HepG2 (cell line): Measurements from ENCODE around the gene SLC17A8. TPM values are rescaled to one million over a fixed set of nuclear protein-coding genes. Genes with fewer than 3 reads are reported as not detected.

Experiments used
- GTF2F1 ChIP-seq: fragments of 150-350 bp; IDR thresholded peaks from 2 replicates; pipeline ENCODE4 v1.6.1; 2014; ENCODE audit warnings: low read length
- KLF15 ChIP-seq: sonication (generic); formaldehyde crosslinking; IDR thresholded peaks from 2 replicates; pipeline ENCODE4 v1.8.1; 2023; ENCODE audit warnings: borderline replicate concordance, mild to moderate bottlenecking, inconsistent platforms, missing genetic modification reagents, mixed read lengths
- RFX5 ChIP-seq: IDR thresholded peaks from 2 replicates; pipeline ENCODE4 v1.6.1; 2011; ENCODE audit warnings: low read depth, low read length, improper control_type of control experiment
- ZNF383 ChIP-seq: sonication (generic); formaldehyde crosslinking; IDR thresholded peaks from 2 replicates; pipeline ENCODE4 v1.4.0; 2020; ENCODE audit warnings: missing genetic modification reagents, mild to moderate bottlenecking, borderline replicate concordance
- ZNF616 ChIP-seq: sonication (generic); formaldehyde crosslinking; IDR thresholded peaks from 2 replicates; pipeline ENCODE4 v1.5.0; 2020; ENCODE audit warnings: low read depth, mild to moderate bottlenecking, missing genetic modification reagents
- polyA plus RNA-seq, 8 experiments: library from polyadenylated mRNA; depleted of rRNA in 3 of 8; stranded (reverse) in 7 of 8; unstranded in 1 of 8; fragments of >200 nt; fragmentation: Illumina TruSeq in 4 of 8; extraction: Trizol in 4 of 8; gene quantifications; 2 replicates each; pipeline versions ENCODE4 v1.2.1 to v1.2.3, GENCODE V29; 2011 to 2016; ENCODE audit warnings: low read depth in 4 of 8, missing spikeins in 1 of 8, mixed read lengths in 1 of 8; ENCODE audit not compliant: insufficient read depth in 1 of 8
- total RNA-seq, 5 experiments: library from RNA; depleted of rRNA; stranded (reverse); fragments of >200 nt; fragmentation: Illumina TruSeq; extraction: Trizol; gene quantifications; 2 replicates each; pipeline ENCODE4 v1.2.3, GENCODE V29; 2016; ENCODE audit warnings: low read depth in 1 of 5
- TF ChIP-seq, protein P1 (sequence below): sonication (generic); formaldehyde crosslinking; IDR thresholded peaks from one replicate; pipeline ENCODE4 v1.5.1; 2020; ENCODE audit warnings: mild to moderate bottlenecking, missing genetic modification reagents; ENCODE audit errors: not compliant biosample characterization
- TF ChIP-seq, protein P2 (sequence below): sonication (generic); formaldehyde crosslinking; conservative IDR thresholded peaks from 2 replicates; pipeline ENCODE4 v1.4.0; 2020; ENCODE audit warnings: mild to moderate bottlenecking, missing genetic modification reagents, moderate library complexity

Gene SLC17A8
- total and polyA plus RNA-seq, 2 of the 13 experiments (the other 11 are each of a cell fraction or from before 2014, with no cell fraction given): 0.07 to 0.15 TPM

- no peak for TF ChIP-seq RFX5
- TF ChIP-seq ZNF616: no peak
- no peak for TF ChIP-seq KLF15 (CRISPR knock-in tag)
- TF ChIP-seq, protein P1, sequence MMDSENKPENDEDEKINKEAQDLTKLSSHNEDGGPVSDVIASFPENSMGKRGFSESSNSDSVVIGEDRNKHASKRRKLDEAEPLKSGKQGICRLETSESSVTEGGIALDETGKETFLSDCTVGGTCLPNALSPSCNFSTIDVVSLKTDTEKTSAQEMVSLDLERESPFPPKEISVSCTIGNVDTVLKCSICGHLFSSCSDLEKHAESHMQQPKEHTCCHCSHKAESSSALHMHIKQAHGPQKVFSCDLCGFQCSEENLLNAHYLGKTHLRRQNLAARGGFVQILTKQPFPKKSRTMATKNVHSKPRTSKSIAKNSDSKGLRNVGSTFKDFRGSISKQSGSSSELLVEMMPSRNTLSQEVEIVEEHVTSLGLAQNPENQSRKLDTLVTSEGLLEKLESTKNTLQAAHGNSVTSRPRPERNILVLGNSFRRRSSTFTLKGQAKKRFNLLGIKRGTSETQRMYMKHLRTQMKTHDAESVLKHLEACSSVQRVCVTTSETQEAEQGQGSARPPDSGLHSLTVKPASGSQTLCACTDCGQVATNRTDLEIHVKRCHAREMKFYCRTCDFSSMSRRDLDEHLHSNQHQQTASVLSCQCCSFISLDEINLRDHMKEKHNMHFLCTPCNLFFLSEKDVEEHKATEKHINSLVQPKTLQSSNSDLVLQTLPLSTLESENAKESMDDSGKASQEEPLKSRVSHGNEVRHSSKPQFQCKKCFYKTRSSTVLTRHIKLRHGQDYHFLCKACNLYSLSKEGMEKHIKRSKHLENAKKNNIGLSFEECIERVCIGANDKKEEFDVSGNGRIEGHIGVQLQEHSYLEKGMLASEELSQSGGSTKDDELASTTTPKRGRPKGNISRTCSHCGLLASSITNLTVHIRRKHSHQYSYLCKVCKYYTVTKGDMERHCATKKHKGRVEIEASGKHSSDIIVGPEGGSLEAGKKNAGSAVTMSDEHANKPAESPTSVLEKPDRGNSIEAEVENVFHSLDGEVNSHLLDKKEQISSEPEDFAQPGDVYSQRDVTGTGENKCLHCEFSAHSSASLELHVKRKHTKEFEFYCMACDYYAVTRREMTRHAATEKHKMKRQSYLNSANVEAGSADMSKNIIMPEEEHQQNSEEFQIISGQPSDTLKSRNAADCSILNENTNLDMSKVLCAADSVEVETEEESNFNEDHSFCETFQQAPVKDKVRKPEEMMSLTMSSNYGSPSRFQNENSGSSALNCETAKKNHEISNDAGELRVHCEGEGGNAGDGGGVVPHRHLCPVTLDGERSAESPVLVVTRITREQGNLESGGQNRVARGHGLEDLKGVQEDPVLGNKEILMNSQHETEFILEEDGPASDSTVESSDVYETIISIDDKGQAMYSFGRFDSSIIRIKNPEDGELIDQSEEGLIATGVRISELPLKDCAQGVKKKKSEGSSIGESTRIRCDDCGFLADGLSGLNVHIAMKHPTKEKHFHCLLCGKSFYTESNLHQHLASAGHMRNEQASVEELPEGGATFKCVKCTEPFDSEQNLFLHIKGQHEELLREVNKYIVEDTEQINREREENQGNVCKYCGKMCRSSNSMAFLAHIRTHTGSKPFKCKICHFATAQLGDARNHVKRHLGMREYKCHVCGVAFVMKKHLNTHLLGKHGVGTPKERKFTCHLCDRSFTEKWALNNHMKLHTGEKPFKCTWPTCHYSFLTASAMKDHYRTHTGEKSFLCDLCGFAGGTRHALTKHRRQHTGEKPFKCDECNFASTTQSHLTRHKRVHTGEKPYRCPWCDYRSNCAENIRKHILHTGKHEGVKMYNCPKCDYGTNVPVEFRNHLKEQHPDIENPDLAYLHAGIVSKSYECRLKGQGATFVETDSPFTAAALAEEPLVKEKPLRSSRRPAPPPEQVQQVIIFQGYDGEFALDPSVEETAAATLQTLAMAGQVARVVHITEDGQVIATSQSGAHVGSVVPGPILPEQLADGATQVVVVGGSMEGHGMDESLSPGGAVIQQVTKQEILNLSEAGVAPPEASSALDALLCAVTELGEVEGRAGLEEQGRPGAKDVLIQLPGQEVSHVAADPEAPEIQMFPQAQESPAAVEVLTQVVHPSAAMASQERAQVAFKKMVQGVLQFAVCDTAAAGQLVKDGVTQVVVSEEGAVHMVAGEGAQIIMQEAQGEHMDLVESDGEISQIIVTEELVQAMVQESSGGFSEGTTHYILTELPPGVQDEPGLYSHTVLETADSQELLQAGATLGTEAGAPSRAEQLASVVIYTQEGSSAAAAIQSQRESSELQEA (CRISPR knock-in tag): no peak
- TF ChIP-seq ZNF383 (CRISPR knock-in tag): no peak
- no peak for TF ChIP-seq GTF2F1
- TF ChIP-seq, protein P2, sequence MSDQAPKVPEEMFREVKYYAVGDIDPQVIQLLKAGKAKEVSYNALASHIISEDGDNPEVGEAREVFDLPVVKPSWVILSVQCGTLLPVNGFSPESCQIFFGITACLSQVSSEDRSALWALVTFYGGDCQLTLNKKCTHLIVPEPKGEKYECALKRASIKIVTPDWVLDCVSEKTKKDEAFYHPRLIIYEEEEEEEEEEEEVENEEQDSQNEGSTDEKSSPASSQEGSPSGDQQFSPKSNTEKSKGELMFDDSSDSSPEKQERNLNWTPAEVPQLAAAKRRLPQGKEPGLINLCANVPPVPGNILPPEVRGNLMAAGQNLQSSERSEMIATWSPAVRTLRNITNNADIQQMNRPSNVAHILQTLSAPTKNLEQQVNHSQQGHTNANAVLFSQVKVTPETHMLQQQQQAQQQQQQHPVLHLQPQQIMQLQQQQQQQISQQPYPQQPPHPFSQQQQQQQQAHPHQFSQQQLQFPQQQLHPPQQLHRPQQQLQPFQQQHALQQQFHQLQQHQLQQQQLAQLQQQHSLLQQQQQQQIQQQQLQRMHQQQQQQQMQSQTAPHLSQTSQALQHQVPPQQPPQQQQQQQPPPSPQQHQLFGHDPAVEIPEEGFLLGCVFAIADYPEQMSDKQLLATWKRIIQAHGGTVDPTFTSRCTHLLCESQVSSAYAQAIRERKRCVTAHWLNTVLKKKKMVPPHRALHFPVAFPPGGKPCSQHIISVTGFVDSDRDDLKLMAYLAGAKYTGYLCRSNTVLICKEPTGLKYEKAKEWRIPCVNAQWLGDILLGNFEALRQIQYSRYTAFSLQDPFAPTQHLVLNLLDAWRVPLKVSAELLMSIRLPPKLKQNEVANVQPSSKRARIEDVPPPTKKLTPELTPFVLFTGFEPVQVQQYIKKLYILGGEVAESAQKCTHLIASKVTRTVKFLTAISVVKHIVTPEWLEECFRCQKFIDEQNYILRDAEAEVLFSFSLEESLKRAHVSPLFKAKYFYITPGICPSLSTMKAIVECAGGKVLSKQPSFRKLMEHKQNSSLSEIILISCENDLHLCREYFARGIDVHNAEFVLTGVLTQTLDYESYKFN (CRISPR knock-in tag): no peak
These were observed 103.8 kb downstream of the SLC17A8 start (continued) for GRCh38 chr12:100460702-100461101.
